ENCODE results near the gene TMUB1. TPM values are rescaled to one million over a fixed set of nuclear protein-coding genes. Genes with fewer than 3 reads are reported as not detected.

TMUB1 gene
- total and polyA plus RNA-seq, 9 of the 15 experiments (the other 6 are each of a cell fraction or from before 2014, with no cell fraction given) = 0.14 to 241 (median 74.1) TPM

GRCh38 chr7:151057989-151058780, 25.1 kb downstream of the TMUB1 start (continued):
- TF ChIP-seq ARID4B (CRISPR knock-in tag; IDR thresholded peaks at IDR 0.05) (0 out of 2 replicates have a peak, but pooled peaks have one; percentile 46), ZNF778 (CRISPR knock-in tag; IDR thresholded peaks at IDR 0.05) (no peak), DLX4 (CRISPR knock-in tag; IDR thresholded peaks at IDR 0.05) (no peak), BCLAF1 (IDR thresholded peaks at IDR 0.05; ENCODE audit: borderline replicate concordance in 1 of 2, control insufficient read depth in 1 of 2, low read depth in 2 of 2, low read length in 1 of 2) (0 out of 4 replicates have a peak, but pooled peaks of 1 of the 2 experiments have one; percentile 40), ZNF740 (CRISPR knock-in tag; IDR thresholded peaks at IDR 0.05) (no peak), ZNF740 (tag; IDR thresholded peaks at IDR 0.05) (no peak), RBM39 (optimal IDR thresholded peaks at IDR 0.05; ENCODE audit: low read depth, low read length) (peak; percentile 23), FOXP1 (CRISPR knock-in tag; IDR thresholded peaks at IDR 0.05) (0 out of 2 replicates have a peak, but pooled peaks have one; percentile 10), FIP1L1 (IDR thresholded peaks at IDR 0.05; ENCODE audit: low read depth, low read length, poor library complexity, severe bottlenecking) (peak; percentile 1), TCF3 (CRISPR knock-in tag; IDR thresholded peaks at IDR 0.05) (0 out of 2 replicates have a peak, but pooled peaks have one; percentile 7), MBD1 (CRISPR knock-in tag; IDR thresholded peaks at IDR 0.05) (no peak), DACH1 (IDR thresholded peaks at IDR 0.05; ENCODE audit: partially characterized antibody) (peak; percentile 100), SMAD2 (IDR thresholded peaks at IDR 0.05; ENCODE audit: low read depth, low read length) (peak; percentile 96; the same call in 1 of the 2 replicates), ARID1B (IDR thresholded peaks at IDR 0.05) (peak; percentile 61; the same call in 1 of the 2 replicates), ZNF184 (CRISPR knock-in tag; IDR thresholded peaks at IDR 0.05) (no peak)

Data from K562 (cell line).